GM21528 (cell line): ENCODE data around the gene NAGK.
"Not testable (repeated sequence)": the region's sequence is repeated elsewhere in the genome, so short reads cannot be mapped to it uniquely, and the experiment has no call there.

Experiments used
- ATAC-seq: cut with Tn5 transposase; IDR thresholded peaks from one replicate; pipeline ENCODE4 v1.9.1; 2021; ENCODE audit warnings: mild to moderate bottlenecking, moderate library complexity; ENCODE audit not compliant: unreplicated experiment, low FRiP score

Gene NAGK

GRCh38 chr2:71068218-71069035 lies at the start of gene NAGK:
NAGK (plus strand) TSS chr2:71068648; CDS start chr2:71068684, 36 bp downstream.
- peak; percentile 57 for ATAC-seq

GRCh38 chr2:71019989-71020388 lies 48.5 kb upstream of the NAGK start:
- ATAC-seq = not testable (repeated sequence)

- ATAC-seq = not testable (repeated sequence)
These were observed 47.1 kb upstream of the NAGK start for GRCh38 chr2:71021394-71021793.

- ATAC-seq = not testable (repeated sequence)
These were observed 44.8 kb upstream of the NAGK start for GRCh38 chr2:71023553-71024243.

- not testable (repeated sequence) for ATAC-seq
These were observed 32.2 kb upstream of the NAGK start for GRCh38 chr2:71036296-71036695.

GRCh38 chr2:71042287-71042686 lies 26.2 kb upstream of the NAGK start:
- ATAC-seq = no peak

- no peak for ATAC-seq
These were observed 24.7 kb upstream of the NAGK start for GRCh38 chr2:71043531-71044407.

- no peak for ATAC-seq
These were observed 23.3 kb upstream of the NAGK start for GRCh38 chr2:71045151-71045550.

- ATAC-seq = no peak
These were observed 22.4 kb upstream of the NAGK start for GRCh38 chr2:71045865-71046548.

- no peak for ATAC-seq
These were observed 20.4 kb upstream of the NAGK start for GRCh38 chr2:71048096-71048495.

- not testable (repeated sequence) for ATAC-seq
These were observed 18.6 kb upstream of the NAGK start for GRCh38 chr2:71049704-71050360.

GRCh38 chr2:71055206-71055740 lies 13.2 kb upstream of the NAGK start:
- not testable (repeated sequence) for ATAC-seq

- no peak for ATAC-seq
These were observed 8.2 kb upstream of the NAGK start for GRCh38 chr2:71060211-71060610.

- ATAC-seq = no peak
These were observed 7.6 kb upstream of the NAGK start for GRCh38 chr2:71060871-71061270.

- no peak for ATAC-seq
These were observed 5.2 kb upstream of the NAGK start for GRCh38 chr2:71063216-71063615.

GRCh38 chr2:71064110-71064611 lies 4.3 kb upstream of the NAGK start:
- no peak for ATAC-seq

GRCh38 chr2:71064754-71065621 lies 3.5 kb upstream of the NAGK start:
- ATAC-seq = no peak

- no peak for ATAC-seq
These were observed 1.6 kb upstream of the NAGK start for GRCh38 chr2:71066856-71067255.
